ENCODE data around the gene TRIM34. TPM values are rescaled to one million over a fixed set of nuclear protein-coding genes. Genes with fewer than 3 reads are reported as not detected.
A peak's percentile ranks its signal among the peaks of the same experiment; 100 is the strongest.
"Not testable (repeated sequence)": the region's sequence is repeated elsewhere in the genome, so short reads cannot be mapped to it uniquely, and the experiment has no call there.

Gene TRIM34
- total RNA-seq, 1 donor from 2014 or later = 25.9 TPM

DNA sequence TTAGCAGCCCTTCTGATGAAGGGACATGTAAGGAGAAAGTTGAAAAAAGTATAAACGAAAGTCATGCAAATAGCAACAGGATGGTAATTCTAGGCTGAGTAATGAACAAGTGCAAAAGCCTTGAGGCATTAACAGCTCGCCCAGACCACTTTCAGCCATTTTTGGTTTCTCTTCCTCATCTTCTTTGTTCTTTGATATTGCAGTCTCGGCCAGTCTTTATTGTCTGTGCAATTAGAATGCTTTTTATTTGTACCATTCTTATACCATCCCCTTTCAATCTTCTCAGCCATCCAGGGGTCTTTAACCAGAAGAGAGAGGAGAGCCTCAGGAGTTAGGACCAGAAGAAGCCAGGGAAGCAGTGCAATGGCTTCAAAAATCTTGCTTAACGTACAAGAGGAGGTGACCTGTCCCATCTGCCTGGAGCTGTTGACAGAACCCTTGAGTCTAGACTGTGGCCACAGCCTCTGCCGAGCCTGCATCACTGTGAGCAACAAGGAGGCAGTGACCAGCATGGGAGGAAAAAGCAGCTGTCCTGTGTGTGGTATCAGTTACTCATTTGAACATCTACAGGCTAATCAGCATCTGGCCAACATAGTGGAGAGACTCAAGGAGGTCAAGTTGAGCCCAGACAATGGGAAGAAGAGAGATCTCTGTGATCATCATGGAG is 7.3 kb downstream of the TRIM34 start:
- TF ChIP-seq, protein P1, sequence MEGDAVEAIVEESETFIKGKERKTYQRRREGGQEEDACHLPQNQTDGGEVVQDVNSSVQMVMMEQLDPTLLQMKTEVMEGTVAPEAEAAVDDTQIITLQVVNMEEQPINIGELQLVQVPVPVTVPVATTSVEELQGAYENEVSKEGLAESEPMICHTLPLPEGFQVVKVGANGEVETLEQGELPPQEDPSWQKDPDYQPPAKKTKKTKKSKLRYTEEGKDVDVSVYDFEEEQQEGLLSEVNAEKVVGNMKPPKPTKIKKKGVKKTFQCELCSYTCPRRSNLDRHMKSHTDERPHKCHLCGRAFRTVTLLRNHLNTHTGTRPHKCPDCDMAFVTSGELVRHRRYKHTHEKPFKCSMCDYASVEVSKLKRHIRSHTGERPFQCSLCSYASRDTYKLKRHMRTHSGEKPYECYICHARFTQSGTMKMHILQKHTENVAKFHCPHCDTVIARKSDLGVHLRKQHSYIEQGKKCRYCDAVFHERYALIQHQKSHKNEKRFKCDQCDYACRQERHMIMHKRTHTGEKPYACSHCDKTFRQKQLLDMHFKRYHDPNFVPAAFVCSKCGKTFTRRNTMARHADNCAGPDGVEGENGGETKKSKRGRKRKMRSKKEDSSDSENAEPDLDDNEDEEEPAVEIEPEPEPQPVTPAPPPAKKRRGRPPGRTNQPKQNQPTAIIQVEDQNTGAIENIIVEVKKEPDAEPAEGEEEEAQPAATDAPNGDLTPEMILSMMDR (IDR thresholded peaks at IDR 0.05) = no peak
- intact Hi-C loops (cut with micrococcal nuclease) = loop anchor here (1.0 to 2.0 kb wide), 4 partner anchors 8 to 60 kb away; partner anchors contain the start of gene TRIM5
- H3K4me3 Mint-ChIP-seq = peak overlapping the region; percentile 69
- ChIA-PET CTCF (interaction anchor here (0.6 to 1.3 kb wide), 4 partner anchors 15 to 57 kb away, joined by 3 to 4 read pairs (median 3); partner anchors contain the start of genes TRIM22 and TRIM5), POLR2A (interaction anchor here (0.6 to 2.8 kb wide), 6 partner anchors 10 to 64 kb away, joined by 3 to 13 read pairs (median 4); partner anchors contain the start of genes TRIM22 and TRIM5)
- DNase-seq (no peak), ATAC-seq (ENCODE audit: low read depth) (peak; percentile 96)
- H3K36me3 Mint-ChIP-seq (ENCODE audit: low read depth) = peaks cover 51% of the 10 kb centered on the region
- no peaks in the 10 kb centered on the region for H3K27me3 Mint-ChIP-seq
- peaks cover 49% of the 10 kb centered on the region for H3K4me1 Mint-ChIP-seq
- H3K27ac Mint-ChIP-seq = peak overlapping the region; percentile 94
- no peaks in the 10 kb centered on the region for H3K9me3 Mint-ChIP-seq

DNA sequence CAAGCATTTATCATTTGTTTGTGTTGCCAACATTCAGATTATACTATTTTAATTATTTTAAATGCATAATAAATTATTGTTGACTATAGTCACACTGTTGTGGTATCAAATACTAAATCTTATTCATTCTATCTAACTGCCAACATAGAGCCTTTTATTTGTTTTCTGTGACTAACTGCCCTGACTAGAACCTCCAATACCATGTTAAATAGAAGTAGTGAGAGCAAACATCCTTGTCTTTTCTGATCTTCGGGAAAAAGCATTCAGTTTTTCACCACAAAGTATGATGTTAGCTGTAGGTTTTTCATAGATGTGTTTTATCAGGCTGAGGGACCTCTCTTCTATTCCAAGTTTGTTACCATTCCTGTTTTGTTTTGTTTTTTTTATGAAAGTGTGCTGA is 15.2 kb downstream of the TRIM34 start:
- no peaks in the 10 kb centered on the region for H3K4me1 Mint-ChIP-seq
- H3K36me3 Mint-ChIP-seq (ENCODE audit: low read depth) = peaks cover 88% of the 10 kb centered on the region
- no peaks in the 10 kb centered on the region for H3K27me3 Mint-ChIP-seq
- ChIA-PET POLR2A (interaction anchor here (0.7 kb wide), 1 partner anchor 42 kb away, joined by 3 read pairs; no protein-coding TSS in a partner anchor), CTCF (no interaction called here)
- H3K4me3 Mint-ChIP-seq = no peak overlapping the region
- no peak for ATAC-seq (ENCODE audit: low read depth)
- no peaks in the 10 kb centered on the region for H3K9me3 Mint-ChIP-seq
- H3K27ac Mint-ChIP-seq = no peak overlapping the region
- TF ChIP-seq, protein P1 (IDR thresholded peaks at IDR 0.05) = no peak
- no peak for DNase-seq
- intact Hi-C loops (cut with micrococcal nuclease) = no loop called here

DNA sequence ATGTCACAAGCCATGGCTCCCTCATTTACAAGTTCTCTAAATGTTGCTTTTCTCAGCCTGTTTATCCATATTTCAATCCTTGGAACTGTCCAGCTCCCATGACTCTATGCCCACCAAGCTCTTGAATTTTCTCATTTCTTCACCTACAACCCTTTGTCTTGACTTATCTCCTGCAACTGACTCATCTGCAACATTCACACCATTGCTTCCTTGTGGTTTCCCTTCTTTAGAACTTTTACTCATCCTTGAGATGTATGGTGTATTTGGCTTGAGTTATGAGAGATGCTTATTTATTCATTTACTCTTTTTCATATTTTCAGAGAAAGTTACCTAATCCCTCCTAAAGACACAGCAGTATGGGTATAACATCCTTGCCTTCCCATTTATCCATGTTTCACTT is 18.8 kb downstream of the TRIM34 start:
- peaks cover 68% of the 10 kb centered on the region for H3K36me3 Mint-ChIP-seq (ENCODE audit: low read depth)
- TF ChIP-seq, protein P1 (IDR thresholded peaks at IDR 0.05) = no peak
- H3K9me3 Mint-ChIP-seq = no peaks in the 10 kb centered on the region
- CTCF ChIA-PET = no interaction called here
- no peak overlapping the region for H3K4me3 Mint-ChIP-seq
- no peaks in the 10 kb centered on the region for H3K4me1 Mint-ChIP-seq
- intact Hi-C loops (cut with micrococcal nuclease) = no loop called here
- no peak for DNase-seq
- no peaks in the 10 kb centered on the region for H3K27me3 Mint-ChIP-seq
- H3K27ac Mint-ChIP-seq = peak overlapping the region; percentile 15
- POLR2A ChIA-PET = no interaction called here
- ATAC-seq (ENCODE audit: low read depth) = no peak

DNA sequence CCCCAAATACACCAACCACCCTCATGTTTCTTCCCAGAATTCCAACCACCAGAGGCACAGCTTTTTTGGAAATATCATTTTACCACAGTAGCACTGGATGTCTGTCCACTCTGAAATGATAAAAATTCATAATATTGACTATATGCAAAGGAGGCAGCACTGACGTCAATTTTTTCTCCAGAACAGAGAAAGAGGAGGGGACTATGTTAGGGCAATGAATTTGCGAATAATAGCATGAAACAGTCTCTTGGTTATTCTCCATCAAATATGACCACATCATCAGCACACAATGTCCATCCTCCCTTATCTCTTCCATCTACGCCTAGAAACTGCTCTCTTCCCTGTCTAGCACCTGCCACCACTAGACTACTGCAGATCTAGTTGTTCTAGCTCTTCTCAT is 21.3 kb downstream of the TRIM34 start:
- no peaks in the 10 kb centered on the region for H3K27me3 Mint-ChIP-seq
- ATAC-seq (ENCODE audit: low read depth) = no peak
- no peak overlapping the region for H3K27ac Mint-ChIP-seq
- CTCF ChIA-PET = no interaction called here
- intact Hi-C loops (cut with micrococcal nuclease) = no loop called here
- H3K36me3 Mint-ChIP-seq (ENCODE audit: low read depth) = peaks cover 51% of the 10 kb centered on the region
- DNase-seq = no peak
- no peak overlapping the region for H3K4me3 Mint-ChIP-seq
- H3K4me1 Mint-ChIP-seq = no peaks in the 10 kb centered on the region
- POLR2A ChIA-PET = no interaction called here
- TF ChIP-seq, protein P1 (IDR thresholded peaks at IDR 0.05) = no peak
- H3K9me3 Mint-ChIP-seq = no peaks in the 10 kb centered on the region

DNA sequence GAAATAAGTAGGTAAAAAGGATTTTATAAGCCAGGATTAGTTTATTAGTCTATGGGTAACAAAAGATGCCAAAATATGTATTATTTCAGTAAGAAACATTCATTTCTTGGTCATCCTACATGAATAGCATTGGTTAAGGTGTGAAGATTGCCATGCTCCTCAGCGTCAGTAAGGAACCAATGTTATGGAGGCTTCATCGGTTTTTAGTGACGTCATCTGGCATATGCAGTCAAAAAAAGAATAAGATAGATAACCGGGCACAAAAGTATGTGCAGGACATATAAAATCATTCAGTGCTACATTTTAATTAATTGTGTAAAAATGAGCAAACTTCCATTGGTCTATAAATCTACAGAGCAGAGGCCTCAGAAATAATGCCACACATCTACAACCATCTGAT is 30.7 kb downstream of the TRIM34 start:
- CTCF ChIA-PET = no interaction called here

DNA sequence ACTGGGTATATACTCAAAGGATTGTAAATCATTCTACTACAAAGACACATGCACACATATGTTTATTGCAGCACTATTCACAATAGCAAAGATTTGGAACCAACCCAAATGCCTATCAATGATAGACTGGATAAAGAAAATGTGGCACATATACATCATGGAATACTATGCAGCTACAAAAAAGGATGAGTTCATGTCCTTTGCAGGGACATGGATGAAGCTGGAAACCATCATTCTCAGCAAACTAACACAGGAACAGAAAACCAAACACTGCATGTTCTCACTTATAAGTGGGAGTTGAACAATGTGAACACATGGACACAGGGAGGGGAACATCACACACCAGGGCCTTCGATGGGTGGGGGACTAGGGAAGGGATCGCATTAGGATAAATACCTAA is 32.2 kb downstream of the TRIM34 start:
- intact Hi-C loops (cut with micrococcal nuclease); H3K4me3 Mint-ChIP-seq; CTCF ChIA-PET; POLR2A ChIA-PET; H3K4me1 Mint-ChIP-seq; DNase-seq; H3K27ac Mint-ChIP-seq; H3K9me3 Mint-ChIP-seq; H3K27me3 Mint-ChIP-seq; ATAC-seq (ENCODE audit: low read depth): not testable (repeated sequence)
- peaks cover 25% of the 10 kb centered on the region for H3K36me3 Mint-ChIP-seq (ENCODE audit: low read depth)

More for the DNA sequence above, 30.7 kb downstream of the TRIM34 start:
- Mint-ChIP-seq H3K4me1 (no peaks in the 10 kb centered on the region), H3K36me3 (ENCODE audit: low read depth) (peaks cover 18% of the 10 kb centered on the region), H3K4me3 (no peak overlapping the region), H3K9me3 (peaks cover 2% of the 10 kb centered on the region), H3K27ac (no peak overlapping the region), H3K27me3 (no peaks in the 10 kb centered on the region)
- POLR2A ChIA-PET = interaction anchor here (0.6 kb wide), 1 partner anchor 38 kb away, joined by 3 read pairs; no protein-coding TSS in a partner anchor
- no peak for ATAC-seq (ENCODE audit: low read depth)
- intact Hi-C loops (cut with micrococcal nuclease) = no loop called here
- no peak for DNase-seq
- TF ChIP-seq, protein P1 (IDR thresholded peaks at IDR 0.05) = no peak

All from activated B cell treated with CpG ODN at 0.5 μM for 24 hours (primary cell).